Loucy (cell line): Measurements from ENCODE around the gene CPVL.

ENCODE experiments used
- CTCF ChIP-seq: fragments of 200-600 bp; sonication (generic); conservative IDR thresholded peaks from 2 replicates; pipeline ENCODE4 v1.5.1; 2014; ENCODE audit warnings: mild to moderate bottlenecking, antibody characterized with exemption, low read length
- EZH2phosphoT487 ChIP-seq: fragments of 200-600 bp; IDR thresholded peaks from 2 replicates; pipeline ENCODE4 v1.6.1; 2018; ENCODE audit warnings: antibody characterized with exemption, mild to moderate bottlenecking, moderate library complexity, borderline replicate concordance

- TF ChIP-seq CTCF (no peak), EZH2phosphoT487 (no peak)
Measured at GRCh38 chr7:29122759-29123158, 23.6 kb downstream of the CPVL start.
